SK-N-SH (cell line): ENCODE results near the gene MTCH2.

Experiments
- CTCF ChIP-seq: fragments of 200-600 bp; sonication (generic); IDR thresholded peaks from 2 replicates; pipeline ENCODE4 v1.6.1; 2017; ENCODE audit warnings: antibody characterized with exemption, mild to moderate bottlenecking, moderate library complexity
- GATA2 ChIP-seq: sonication (generic); formaldehyde crosslinking; IDR thresholded peaks from 2 replicates; pipeline ENCODE4 v1.5.0; 2020; ENCODE audit warnings: mild to moderate bottlenecking, missing genetic modification reagents
- JUND ChIP-seq: IDR thresholded peaks from 2 replicates; pipeline ENCODE4 v1.4.0; 2012

- TF ChIP-seq CTCF, result no peak
- TF ChIP-seq JUND, result no peak
- TF ChIP-seq GATA2 (CRISPR knock-in tag), result no peak
Observed at GRCh38 chr11:47667555-47667954, 25.2 kb upstream of the MTCH2 start.
